ENCODE data around the gene MPPED2.

DNA sequence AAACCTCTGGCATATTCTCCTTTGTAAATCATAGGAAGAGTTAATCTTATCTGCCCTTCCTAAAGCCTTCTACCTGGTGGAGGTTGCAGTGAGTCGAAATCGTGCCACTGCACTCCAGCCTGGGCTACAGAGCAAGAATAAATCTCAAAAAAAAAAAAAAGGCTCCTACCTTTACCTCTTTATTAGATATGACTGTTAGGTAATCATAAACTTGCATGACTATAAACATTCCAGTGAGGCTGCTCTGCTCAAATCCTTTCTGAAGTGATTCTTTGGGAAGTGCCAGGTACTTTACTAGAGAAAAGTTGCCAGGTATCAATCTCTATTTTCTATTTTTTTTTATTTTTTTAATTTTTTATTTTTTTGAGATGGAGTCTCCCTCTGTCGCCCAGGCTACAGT is 59.6 kb downstream of the MPPED2 start:
- no peak for TF ChIP-seq NFIC (IDR thresholded peaks at IDR 0.05)
- TF ChIP-seq MAX (IDR thresholded peaks at IDR 0.05) = no peak
- TF ChIP-seq TAF1 (IDR thresholded peaks at IDR 0.05; ENCODE audit: low read depth) = no peak
- no peak for TF ChIP-seq FOXM1 (IDR thresholded peaks at IDR 0.05; ENCODE audit: borderline replicate concordance, low read depth)
- no peak for TF ChIP-seq TCF12 (IDR thresholded peaks at IDR 0.05; ENCODE audit: low read depth)
- TF ChIP-seq REST (IDR thresholded peaks at IDR 0.05; ENCODE audit: low read depth) = no peak
- TF ChIP-seq, protein P1, sequence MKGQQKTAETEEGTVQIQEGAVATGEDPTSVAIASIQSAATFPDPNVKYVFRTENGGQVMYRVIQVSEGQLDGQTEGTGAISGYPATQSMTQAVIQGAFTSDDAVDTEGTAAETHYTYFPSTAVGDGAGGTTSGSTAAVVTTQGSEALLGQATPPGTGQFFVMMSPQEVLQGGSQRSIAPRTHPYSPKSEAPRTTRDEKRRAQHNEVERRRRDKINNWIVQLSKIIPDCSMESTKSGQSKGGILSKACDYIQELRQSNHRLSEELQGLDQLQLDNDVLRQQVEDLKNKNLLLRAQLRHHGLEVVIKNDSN (IDR thresholded peaks at IDR 0.05) = no peak
- no peak for TF ChIP-seq EP300 (IDR thresholded peaks at IDR 0.05; ENCODE audit: borderline replicate concordance)
- TF ChIP-seq YY1 (IDR thresholded peaks at IDR 0.05; ENCODE audit: low read depth) = no peak
- TF ChIP-seq TEAD4 (IDR thresholded peaks at IDR 0.05) = no peak
- TF ChIP-seq EGR1 (IDR thresholded peaks at IDR 0.05) = no peak
- TF ChIP-seq CREB1 (IDR thresholded peaks at IDR 0.05; ENCODE audit: low read depth) = no peak
- no peak for TF ChIP-seq CEBPB (IDR thresholded peaks at IDR 0.05)

Measured in Ishikawa (cell line).